ENCODE measurements around the gene CLASP2. TPM values are rescaled to one million over a fixed set of nuclear protein-coding genes. Genes with fewer than 3 reads are reported as not detected.
A peak's percentile ranks its signal among the peaks of the same experiment; 100 is the strongest.

The CLASP2 gene
- total and polyA plus RNA-seq, 9 donors, result 14.5 to 71.2 (median 66.0) TPM

- Histone ChIP-seq H3K4me1 (ENCODE audit: insufficient read depth) (no peaks in the 10 kb centered on the region), H3K36me3 (no peaks in the 10 kb centered on the region), H3K4me3 (no peak overlapping the region), H3K9me3 (no peaks in the 10 kb centered on the region), H3K27ac (no peak overlapping the region), H3K27me3 (no peaks in the 10 kb centered on the region)
- no peak for DNase-seq
- intact Hi-C loops (cut with DNase I), result no loop called here
- 77 to 92% (median 88%) methylated on average over 1 of the region's 1 CpG for WGBS, 3 donors
- TF ChIP-seq EP300 (IDR thresholded peaks at IDR 0.05), result no peak
- no peak for TF ChIP-seq CTCF (IDR thresholded peaks at IDR 0.05)
- no peak for TF ChIP-seq POLR2A (IDR thresholded peaks at IDR 0.05)
These were observed 4.1 kb upstream of the CLASP2 start for GRCh38 chr3:33722191-33722590.

DNA sequence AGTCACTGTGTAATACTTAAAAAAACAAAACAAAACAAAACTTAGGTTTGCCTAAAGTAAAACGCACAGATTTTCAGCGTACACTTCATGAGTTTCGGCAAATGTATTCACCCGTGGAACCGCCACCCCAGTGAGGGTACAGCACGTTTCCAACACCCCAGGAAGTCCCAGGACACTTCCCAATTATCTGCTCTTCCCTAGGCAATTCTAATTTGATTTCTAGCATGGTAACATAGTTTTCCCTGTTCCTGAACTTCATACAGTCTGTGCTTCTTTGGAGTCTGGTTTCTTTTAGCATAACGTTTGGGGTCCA is 497 bp upstream of the CLASP2 start:
- peak overlapping the region; percentile 96 to 100 for H3K27ac ChIP-seq
- H3K4me1 ChIP-seq (ENCODE audit: insufficient read depth), result no peaks in the 10 kb centered on the region
- H3K4me3 ChIP-seq, result peak overlapping the region; percentile 98
- WGBS, 3 donors, result 0 to 1% (median 1%) methylated on average over 7 of the region's 7 CpGs
- no peaks in the 10 kb centered on the region for H3K9me3 ChIP-seq
- intact Hi-C loops (cut with DNase I), result loop anchor here in 2 of 4 donors (5.0 kb wide), 1 partner anchor 81 kb away; no protein-coding TSS in a partner anchor
- TF ChIP-seq CTCF (IDR thresholded peaks at IDR 0.05) (no peak), EP300 (IDR thresholded peaks at IDR 0.05) (no peak), POLR2A (IDR thresholded peaks at IDR 0.05) (no peak)
- no peaks in the 10 kb centered on the region for H3K27me3 ChIP-seq
- DNase-seq, result no peak
- no peaks in the 10 kb centered on the region for H3K36me3 ChIP-seq

- WGBS, 3 donors, result 0 to 1% (median 1%) methylated on average over 25 to 26 of the region's 26 CpGs
- intact Hi-C loops (cut with DNase I), result loop anchor here in 2 of 4 donors (5.0 kb wide), 1 partner anchor 80 kb away; no protein-coding TSS in a partner anchor
- peak overlapping the region; percentile 98 for H3K4me3 ChIP-seq
These were observed 513 bp downstream of the CLASP2 start for GRCh38 chr3:33717616-33717865.

GRCh38 chr3:33716227-33716626 is 1.8 kb downstream of the CLASP2 start:
- Histone ChIP-seq H3K27me3 (no peaks in the 10 kb centered on the region), H3K4me3 (peak overlapping the region; percentile 98), H3K27ac (no peak overlapping the region), H3K36me3 (no peaks in the 10 kb centered on the region), H3K4me1 (ENCODE audit: insufficient read depth) (no peaks in the 10 kb centered on the region), H3K9me3 (no peaks in the 10 kb centered on the region)
- DNase-seq, result no peak
- TF ChIP-seq EP300 (IDR thresholded peaks at IDR 0.05) (no peak), CTCF (IDR thresholded peaks at IDR 0.05) (no peak)
- WGBS, 3 donors, result 35 to 46% (median 42%) methylated on average over 7 of the region's 7 CpGs
- intact Hi-C loops (cut with DNase I), result loop anchor here in 2 of 4 donors (5.0 kb wide), 1 partner anchor 79 kb away; no protein-coding TSS in a partner anchor

More at GRCh38 chr3:33717616-33717865, 513 bp downstream of the CLASP2 start:
- peak overlapping the region; percentile 96 to 100 for H3K27ac ChIP-seq
- H3K36me3 ChIP-seq, result no peaks in the 10 kb centered on the region
- no peaks in the 10 kb centered on the region for H3K4me1 ChIP-seq (ENCODE audit: insufficient read depth)
- TF ChIP-seq EP300 (IDR thresholded peaks at IDR 0.05) (no peak), CTCF (IDR thresholded peaks at IDR 0.05) (no peak), POLR2A (IDR thresholded peaks at IDR 0.05) (no peak)
- no peaks in the 10 kb centered on the region for H3K27me3 ChIP-seq
- no peaks in the 10 kb centered on the region for H3K9me3 ChIP-seq
- DNase-seq, result peak in 4 of 5 donors; percentile 59 to 79 (median 70)
